CD4-positive, alpha-beta T cell treated with Interleukin-15 for 4 hours (primary cell): ENCODE measurements around the gene CPNE2.
"Not testable (repeated sequence)": the region's sequence is repeated elsewhere in the genome, so short reads cannot be mapped to it uniquely, and the experiment has no call there.

Source experiments
- DNase-seq: peaks from one replicate; pipeline ENCODE4 v3.0.0-alpha.2; 2020; ENCODE audit warnings: low spot score

Gene CPNE2

GRCh38 chr16:57167953-57168352, 75.6 kb downstream of the CPNE2 start:
- DNase-seq: peak; percentile 67

GRCh38 chr16:57169327-57169726, 76.9 kb downstream of the CPNE2 start:
- no peak for DNase-seq

- DNase-seq: no peak
Measured at GRCh38 chr16:57172721-57173290, 80.4 kb downstream of the CPNE2 start.

- DNase-seq: no peak
Measured at GRCh38 chr16:57175896-57176295, 83.5 kb downstream of the CPNE2 start.

GRCh38 chr16:57178196-57178595, 85.8 kb downstream of the CPNE2 start:
- DNase-seq: no peak

- no peak for DNase-seq
Measured at GRCh38 chr16:57178793-57179212, 86.4 kb downstream of the CPNE2 start.

GRCh38 chr16:57179215-57179828, 86.9 kb downstream of the CPNE2 start:
- DNase-seq: no peak

GRCh38 chr16:57184113-57184512, 91.7 kb downstream of the CPNE2 start:
- DNase-seq: no peak

GRCh38 chr16:57184887-57185445, 92.6 kb downstream of the CPNE2 start:
- DNase-seq: no peak

- peak; percentile 20 for DNase-seq
Measured at GRCh38 chr16:57185446-57185944, 93.1 kb downstream of the CPNE2 start.

- DNase-seq: peak; percentile 100
Measured at GRCh38 chr16:57185945-57186871, 93.8 kb downstream of the CPNE2 start, which contains the start of the genes PSME3IP1 and RSPRY1. Gene PSME3IP1, minus strand, starts transcription at chr16:57186039. Its CDS starts 12,185 bp downstream, at chr16:57173854. Gene RSPRY1, plus strand, starts transcription at chr16:57186329. Its CDS starts 18,330 bp downstream, at chr16:57204659.

- DNase-seq: peak; percentile 14
Measured at GRCh38 chr16:57186872-57187854, 94.8 kb downstream of the CPNE2 start.

- DNase-seq: not testable (repeated sequence)
Measured at GRCh38 chr16:57187902-57188710, 95.7 kb downstream of the CPNE2 start.

GRCh38 chr16:57188711-57189002, 96.3 kb downstream of the CPNE2 start:
- DNase-seq: no peak

GRCh38 chr16:57189527-57189926, 97.1 kb downstream of the CPNE2 start:
- not testable (repeated sequence) for DNase-seq

GRCh38 chr16:57190136-57190535, 97.8 kb downstream of the CPNE2 start:
- no peak for DNase-seq

GRCh38 chr16:57191056-57191571, 98.7 kb downstream of the CPNE2 start:
- no peak for DNase-seq

GRCh38 chr16:57192146-57192545, 99.8 kb downstream of the CPNE2 start:
- DNase-seq: no peak

- DNase-seq: no peak
Measured at GRCh38 chr16:57192720-57193486, 100.5 kb downstream of the CPNE2 start.
